ENCODE measurements around the gene CTSZ. TPM values are rescaled to one million over a fixed set of nuclear protein-coding genes. Genes with fewer than 3 reads are reported as not detected.

Gene CTSZ
- total RNA-seq, 1 experiment from 2014 or later, result 194 TPM

DNA sequence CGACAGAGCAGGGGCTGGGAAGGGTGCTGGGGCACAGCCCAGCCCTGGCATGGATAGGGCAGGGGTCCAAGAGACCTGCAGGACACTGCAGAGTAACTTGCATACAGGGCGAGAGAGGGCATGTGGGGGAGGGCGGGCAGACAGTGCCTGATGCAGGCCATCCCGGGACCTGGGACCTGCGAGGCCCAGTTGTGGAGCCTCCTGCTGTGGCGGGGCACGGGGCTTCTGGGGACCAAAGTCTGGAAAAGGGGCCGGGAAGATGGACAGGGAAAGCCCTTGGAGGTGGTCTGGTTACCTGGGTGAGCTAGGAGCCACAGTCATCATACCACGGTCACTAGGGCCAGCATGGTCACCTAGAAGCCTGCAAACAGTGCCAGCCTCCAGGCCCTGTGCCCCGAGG, 11.8 kb upstream of the CTSZ start:
- TF ChIP-seq, protein P1, sequence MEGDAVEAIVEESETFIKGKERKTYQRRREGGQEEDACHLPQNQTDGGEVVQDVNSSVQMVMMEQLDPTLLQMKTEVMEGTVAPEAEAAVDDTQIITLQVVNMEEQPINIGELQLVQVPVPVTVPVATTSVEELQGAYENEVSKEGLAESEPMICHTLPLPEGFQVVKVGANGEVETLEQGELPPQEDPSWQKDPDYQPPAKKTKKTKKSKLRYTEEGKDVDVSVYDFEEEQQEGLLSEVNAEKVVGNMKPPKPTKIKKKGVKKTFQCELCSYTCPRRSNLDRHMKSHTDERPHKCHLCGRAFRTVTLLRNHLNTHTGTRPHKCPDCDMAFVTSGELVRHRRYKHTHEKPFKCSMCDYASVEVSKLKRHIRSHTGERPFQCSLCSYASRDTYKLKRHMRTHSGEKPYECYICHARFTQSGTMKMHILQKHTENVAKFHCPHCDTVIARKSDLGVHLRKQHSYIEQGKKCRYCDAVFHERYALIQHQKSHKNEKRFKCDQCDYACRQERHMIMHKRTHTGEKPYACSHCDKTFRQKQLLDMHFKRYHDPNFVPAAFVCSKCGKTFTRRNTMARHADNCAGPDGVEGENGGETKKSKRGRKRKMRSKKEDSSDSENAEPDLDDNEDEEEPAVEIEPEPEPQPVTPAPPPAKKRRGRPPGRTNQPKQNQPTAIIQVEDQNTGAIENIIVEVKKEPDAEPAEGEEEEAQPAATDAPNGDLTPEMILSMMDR (conservative IDR thresholded peaks at IDR 0.05), result no peak
- no peak for TF ChIP-seq EZH2 (IDR thresholded peaks at IDR 0.05; ENCODE audit: low read depth)
- Histone ChIP-seq H3K9me3 (ENCODE audit: insufficient read depth, low read depth) (no peaks in the 10 kb centered on the region), H3K9me2 (ENCODE audit: insufficient read depth) (no peaks in the 10 kb centered on the region), H3K4me3 (no peak overlapping the region), H3K27ac (no peak overlapping the region), H3K27me3 (ENCODE audit: insufficient read depth, low read depth) (no peaks in the 10 kb centered on the region), H3K4me1 (replicated peaks; ENCODE audit: insufficient read depth) (peaks cover 36% of the 10 kb centered on the region), H3K36me3 (ENCODE audit: low read depth) (no peaks in the 10 kb centered on the region), H4K20me1 (ENCODE audit: insufficient read depth) (no peaks in the 10 kb centered on the region), H3K4me2 (no peak overlapping the region), H2AFZ (no peak overlapping the region), H3F3A (ENCODE audit: insufficient read depth, low read depth) (peaks cover 29% of the 10 kb centered on the region), H3K79me2 (ENCODE audit: low read depth) (no peaks in the 10 kb centered on the region)
- ChIA-PET CTCF (no interaction called here), POLR2A (ENCODE audit: unreplicated experiment) (no interaction called here)
- intact Hi-C loops (cut with micrococcal nuclease; ENCODE audit: unreplicated experiment), result no loop called here
- BruUV-seq (replicated peaks), result no TSS peak
- no peak for DNase-seq

DNA sequence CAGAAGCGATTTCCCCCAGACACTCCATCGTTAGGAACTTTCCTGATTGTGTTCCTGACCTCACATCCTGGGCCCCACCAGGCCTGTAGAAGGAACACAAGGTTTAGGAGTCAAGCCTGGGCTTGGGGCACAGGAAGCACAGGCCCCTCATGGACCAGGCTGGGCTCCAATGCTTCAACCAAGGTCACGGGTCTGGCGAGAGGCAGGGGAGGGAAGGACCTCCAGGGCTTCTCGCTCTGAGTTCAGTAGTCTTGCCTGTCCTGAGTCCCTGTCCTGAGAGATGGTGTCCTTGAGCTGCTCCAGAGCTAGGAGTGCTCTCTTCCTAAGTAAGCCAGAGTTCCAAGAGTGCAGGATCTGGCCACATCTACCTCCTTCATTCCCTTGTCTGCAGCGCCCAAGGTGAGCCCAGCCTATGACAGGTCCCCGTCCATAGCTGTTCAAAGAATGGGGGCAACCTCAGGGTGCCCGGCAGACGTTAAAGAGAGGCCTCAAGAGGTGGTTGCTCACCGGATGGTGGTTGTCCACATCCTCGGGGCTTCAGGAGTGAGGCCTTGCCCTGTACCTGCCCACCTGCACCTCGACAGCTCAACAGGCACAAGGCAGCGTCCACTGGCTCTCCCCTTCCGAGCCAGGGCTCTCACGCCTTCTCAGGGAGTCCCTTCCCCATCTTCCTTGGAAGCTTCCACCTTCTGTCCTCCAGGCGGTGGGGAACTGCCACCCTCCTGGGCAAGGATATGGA, 10.6 kb upstream of the CTSZ start:
- H3K9me3 ChIP-seq (ENCODE audit: insufficient read depth, low read depth), result no peaks in the 10 kb centered on the region
- no peak overlapping the region for H3K27ac ChIP-seq
- H3K36me3 ChIP-seq (ENCODE audit: low read depth), result no peaks in the 10 kb centered on the region
- CTCF ChIA-PET, result no interaction called here
- H3K4me3 ChIP-seq, result no peak overlapping the region
- no peaks in the 10 kb centered on the region for H3K9me2 ChIP-seq (ENCODE audit: insufficient read depth)
- H4K20me1 ChIP-seq (ENCODE audit: insufficient read depth), result no peaks in the 10 kb centered on the region
- intact Hi-C loops (cut with micrococcal nuclease; ENCODE audit: unreplicated experiment), result no loop called here
- BruUV-seq (replicated peaks), result no TSS peak
- no peaks in the 10 kb centered on the region for H3K27me3 ChIP-seq (ENCODE audit: insufficient read depth, low read depth)
- no peaks in the 10 kb centered on the region for H3K79me2 ChIP-seq (ENCODE audit: low read depth)
- peaks cover 27% of the 10 kb centered on the region for H3F3A ChIP-seq (ENCODE audit: insufficient read depth, low read depth)
- POLR2A ChIA-PET (ENCODE audit: unreplicated experiment), result no interaction called here
- no peak for DNase-seq
- no peak overlapping the region for H2AFZ ChIP-seq
- peaks cover 36% of the 10 kb centered on the region for H3K4me1 ChIP-seq (replicated peaks; ENCODE audit: insufficient read depth)
- no peak overlapping the region for H3K4me2 ChIP-seq
- TF ChIP-seq, protein P1 (conservative IDR thresholded peaks at IDR 0.05), result no peak
- TF ChIP-seq EZH2 (IDR thresholded peaks at IDR 0.05; ENCODE audit: low read depth), result no peak

DNA sequence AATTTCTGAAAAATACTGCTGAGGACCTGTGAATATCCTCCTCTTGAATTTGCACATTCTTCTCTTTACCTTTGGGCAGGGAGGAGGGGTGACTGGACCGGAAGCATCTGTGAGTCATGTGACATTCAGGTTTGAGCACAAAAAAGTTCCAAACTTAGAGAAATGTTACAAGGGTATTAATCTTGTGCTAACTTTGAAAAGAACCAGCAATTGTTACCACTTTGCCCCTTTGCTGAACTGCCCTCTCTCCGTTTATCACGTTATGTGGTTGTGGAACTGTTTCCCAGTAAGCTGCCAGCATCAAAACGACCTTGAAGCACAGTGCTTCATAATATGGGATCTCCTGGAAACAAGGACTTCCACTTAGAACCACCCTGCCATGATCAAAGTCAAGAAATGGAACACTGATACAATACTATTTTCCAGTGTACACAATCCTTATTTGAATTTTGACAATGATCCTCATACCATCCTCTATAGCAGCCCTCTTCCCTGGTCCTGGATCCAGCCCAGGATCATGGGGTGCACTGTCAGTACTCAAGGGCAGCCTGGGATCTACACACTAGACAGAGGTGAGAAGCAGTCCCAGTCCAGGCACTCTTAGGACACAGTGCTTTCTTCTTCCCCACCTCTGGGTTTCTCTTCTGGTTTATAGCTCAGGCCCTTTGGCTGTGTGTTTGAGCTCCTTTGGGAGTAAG, 9.9 kb upstream of the CTSZ start:
- CTCF ChIA-PET, result no interaction called here
- Histone ChIP-seq H4K20me1 (ENCODE audit: insufficient read depth) (no peaks in the 10 kb centered on the region), H3K27me3 (ENCODE audit: insufficient read depth, low read depth) (no peaks in the 10 kb centered on the region), H3K9me2 (ENCODE audit: insufficient read depth) (no peaks in the 10 kb centered on the region), H3K4me3 (no peak overlapping the region), H3K4me2 (no peak overlapping the region), H3K4me1 (replicated peaks; ENCODE audit: insufficient read depth) (peaks cover 29% of the 10 kb centered on the region), H3K79me2 (ENCODE audit: low read depth) (no peaks in the 10 kb centered on the region), H3K27ac (no peak overlapping the region), H3F3A (ENCODE audit: insufficient read depth, low read depth) (peaks cover 23% of the 10 kb centered on the region), H3K9me3 (ENCODE audit: insufficient read depth, low read depth) (no peaks in the 10 kb centered on the region), H2AFZ (no peak overlapping the region), H3K36me3 (ENCODE audit: low read depth) (no peaks in the 10 kb centered on the region)
- no peak for DNase-seq
- POLR2A ChIA-PET (ENCODE audit: unreplicated experiment), result no interaction called here
- BruUV-seq (replicated peaks), result no TSS peak
- intact Hi-C loops (cut with micrococcal nuclease; ENCODE audit: unreplicated experiment), result no loop called here
- TF ChIP-seq, protein P1 (conservative IDR thresholded peaks at IDR 0.05), result no peak
- TF ChIP-seq EZH2 (IDR thresholded peaks at IDR 0.05; ENCODE audit: low read depth), result no peak

Measured in PC-9 (cell line).